GM12878 (cell line): Measurements from ENCODE around the gene ZG16.

ENCODE experiments used
- ASH2L ChIP-seq: fragments of 300-600, 200-600 bp; sonication (generic); IDR thresholded peaks from 2 replicates; pipeline ENCODE4 v1.6.1; 2017; ENCODE audit warnings: low read depth, mild to moderate bottlenecking, borderline replicate concordance
- CBFB ChIP-seq: IDR thresholded peaks from 2 replicates; pipeline ENCODE4 v1.6.1; 2016; ENCODE audit warnings: antibody characterized with exemption, low read depth
- CTCF ChIP-seq, 3 experiments: IDR thresholded peaks in 2 of 3; conservative IDR thresholded peaks in 1 of 3; 2 replicates each; pipeline ENCODE4 v1.5.1; 2011; ENCODE audit warnings: low read depth in 3 of 3, low read length in 3 of 3, mild to moderate bottlenecking in 3 of 3, control low read depth in 2 of 3, moderate library complexity in 2 of 3, inconsistent platforms in 1 of 3, mixed read lengths in 1 of 3; ENCODE audit not compliant: control insufficient read depth in 2 of 3, insufficient read depth in 1 of 3; ENCODE audit errors: extremely low read depth in 1 of 3
- GABPA ChIP-seq: IDR thresholded peaks from 2 replicates; pipeline ENCODE4 v1.6.1; 2014; ENCODE audit warnings: antibody characterized with exemption, low read depth, mild to moderate bottlenecking, inconsistent platforms
- MEF2A ChIP-seq: IDR thresholded peaks from 2 replicates; pipeline ENCODE4 v1.6.1; 2011; ENCODE audit warnings: low read depth, mild to moderate bottlenecking, low read length, moderate library complexity; ENCODE audit not compliant: insufficient read depth
- MXI1 ChIP-seq: fragments of 150-350 bp; IDR thresholded peaks from 2 replicates; pipeline ENCODE4 v1.6.1; 2011; ENCODE audit warnings: low read depth, mild to moderate bottlenecking, inconsistent platforms, low read length, improper control_type of control experiment
- REST ChIP-seq: IDR thresholded peaks from 2 replicates; pipeline ENCODE4 v1.6.1; 2012; ENCODE audit warnings: mild to moderate bottlenecking, low read depth, low read length

GRCh38 chr16:29770250-29770929 is 7.7 kb upstream of the ZG16 start:
- TF ChIP-seq CTCF (IDR thresholded peaks at IDR 0.05 in 2 of 3, conservative IDR thresholded peaks at IDR 0.05 in 1 of 3; ENCODE audit: control insufficient read depth in 2 of 3, extremely low read depth in 1 of 3, insufficient read depth in 1 of 3, low read depth in 3 of 3, low read length in 3 of 3) (no peak), MXI1 (no peak), REST (no peak), MEF2A (no peak), CBFB (no peak), GABPA (no peak), ASH2L (no peak)
